NCI-H2107 treated with DMSO at 0.1 percent for 48 hours (cell line): Measurements from ENCODE around the gene TIMP3.

Experiments
- DNase-seq: peaks from one replicate; lab custom pipeline; 2025; ENCODE audit not compliant: unreplicated experiment; lab: John Stamatoyannopoulos, UW

The TIMP3 gene

GRCh38 chr22:32827049-32827602, 25.6 kb downstream of the TIMP3 start:
- no peak for DNase-seq

GRCh38 chr22:32828150-32828549, 26.6 kb downstream of the TIMP3 start:
- no peak for DNase-seq

GRCh38 chr22:32828561-32828960, 27.1 kb downstream of the TIMP3 start:
- no peak for DNase-seq

DNA sequence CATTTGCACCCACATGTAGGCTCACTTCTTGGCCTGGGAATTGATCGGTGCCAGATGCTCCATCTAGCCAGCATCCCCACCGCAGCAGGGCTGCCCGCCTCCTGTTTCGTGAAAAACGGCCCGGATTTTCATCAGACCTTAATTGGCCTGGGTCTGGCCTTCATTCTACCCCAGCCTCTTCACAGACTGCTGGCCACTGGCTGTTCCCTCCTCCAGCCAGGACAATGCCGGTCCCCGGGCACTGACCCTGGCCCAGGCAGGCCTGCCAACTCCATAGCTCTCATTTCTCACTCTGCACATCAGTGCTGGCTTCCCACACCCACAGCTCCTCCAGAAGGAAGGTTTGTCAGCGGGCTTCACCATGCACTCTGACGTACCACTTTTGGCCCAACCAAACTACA, 27.9 kb downstream of the TIMP3 start:
- no peak for DNase-seq

DNA sequence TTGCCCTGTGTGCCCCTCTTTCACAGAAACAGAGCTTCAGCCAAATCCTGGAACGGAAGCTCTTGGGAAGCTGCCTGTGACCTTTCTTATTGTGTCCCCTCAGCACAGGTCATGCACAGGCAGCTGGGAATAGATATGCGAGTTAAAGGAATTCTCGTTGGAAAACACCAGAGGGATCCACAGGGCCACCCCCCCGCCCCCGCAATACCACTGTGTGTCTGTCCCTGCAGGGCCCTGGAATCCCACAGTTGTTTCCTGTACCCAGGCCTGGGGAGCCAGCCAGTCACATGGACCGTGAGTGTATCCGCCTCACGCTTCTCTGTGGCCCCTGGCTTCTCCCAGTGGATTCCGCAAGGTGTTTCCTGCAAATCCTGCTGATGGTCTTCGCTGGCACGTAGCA, 29.0 kb downstream of the TIMP3 start:
- no peak for DNase-seq

GRCh38 chr22:32830957-32831356, 29.5 kb downstream of the TIMP3 start:
- DNase-seq = no peak

- no peak for DNase-seq
Measured at GRCh38 chr22:32831584-32831983, 30.1 kb downstream of the TIMP3 start.

DNA sequence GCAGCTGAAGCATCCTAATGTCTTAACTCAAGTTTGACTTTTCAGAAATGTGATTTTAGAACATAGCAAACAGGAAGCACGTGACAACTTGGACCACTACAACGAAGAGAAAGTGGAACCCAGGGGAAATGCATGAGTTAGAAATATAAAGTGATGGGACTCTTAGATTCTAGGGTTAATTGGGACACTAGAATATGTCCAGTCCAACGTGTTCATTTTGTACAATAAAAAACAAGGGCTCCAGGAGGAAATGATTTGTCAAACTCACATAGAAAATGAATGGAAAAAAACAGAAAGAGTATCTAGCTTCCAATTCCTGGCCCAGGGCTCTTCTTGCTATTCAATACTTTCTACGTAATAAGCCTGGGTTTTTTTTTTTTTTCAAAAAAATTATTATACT, 30.7 kb downstream of the TIMP3 start:
- DNase-seq = no peak

GRCh38 chr22:32836280-32837123, 35.0 kb downstream of the TIMP3 start:
- DNase-seq = no peak

DNA sequence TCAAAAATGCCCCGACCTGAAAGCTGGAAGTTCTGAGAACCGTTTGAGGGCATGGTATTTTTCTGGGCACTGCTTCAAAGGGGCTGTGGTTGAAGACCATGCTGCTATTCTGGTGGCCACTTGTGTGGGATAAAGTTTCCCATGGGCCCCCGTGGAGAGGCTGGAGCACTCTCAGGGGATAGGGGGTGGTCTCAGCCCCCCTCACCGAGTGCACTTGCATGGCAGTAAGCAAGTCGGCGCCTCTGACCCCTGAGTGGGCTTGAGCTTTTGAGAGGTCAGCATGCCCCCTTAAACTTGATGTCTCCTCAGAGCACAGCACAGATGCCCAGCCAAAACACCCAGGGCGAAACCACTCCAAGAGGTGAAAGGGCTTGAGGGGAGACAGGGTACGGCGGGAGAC, 35.6 kb downstream of the TIMP3 start:
- no peak for DNase-seq

GRCh38 chr22:32837803-32838202, 36.3 kb downstream of the TIMP3 start:
- DNase-seq = no peak

DNA sequence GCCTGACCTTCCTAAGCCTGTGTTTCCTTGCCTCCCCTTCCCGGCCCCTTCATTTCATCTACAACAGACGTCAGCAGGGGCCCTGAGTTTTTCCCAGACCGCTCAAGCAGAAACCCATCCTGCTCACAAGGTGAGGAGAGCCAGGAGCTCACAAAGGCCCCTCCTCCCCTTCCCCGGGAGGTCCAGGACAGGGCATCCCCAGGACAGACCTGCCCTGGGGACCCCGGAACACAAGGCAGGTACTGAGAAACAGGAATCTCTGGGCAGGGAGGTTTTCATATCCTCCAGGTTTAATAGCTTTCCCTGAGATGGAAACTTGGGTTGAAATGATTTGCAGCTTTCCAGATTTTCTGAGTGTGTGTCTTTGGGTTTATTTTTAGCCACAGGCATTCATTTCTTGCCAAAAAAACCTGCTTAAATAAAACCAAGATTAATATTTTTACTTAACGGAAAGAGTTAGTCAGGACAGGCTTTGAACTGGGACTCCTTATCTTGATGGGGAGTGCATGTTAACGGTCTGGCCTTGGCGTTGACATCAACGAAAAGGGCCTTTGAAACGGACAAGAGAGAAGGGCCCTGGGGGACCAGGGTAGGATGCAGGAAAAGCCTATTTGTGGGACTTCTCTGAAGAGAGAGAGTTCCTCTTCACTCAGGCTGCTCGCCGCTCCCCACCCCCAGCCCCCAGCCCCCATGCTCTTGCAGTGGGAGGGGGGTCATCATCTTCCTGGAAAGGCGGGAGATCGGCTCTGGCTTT, 38.5 kb downstream of the TIMP3 start:
- DNase-seq = no peak

DNA sequence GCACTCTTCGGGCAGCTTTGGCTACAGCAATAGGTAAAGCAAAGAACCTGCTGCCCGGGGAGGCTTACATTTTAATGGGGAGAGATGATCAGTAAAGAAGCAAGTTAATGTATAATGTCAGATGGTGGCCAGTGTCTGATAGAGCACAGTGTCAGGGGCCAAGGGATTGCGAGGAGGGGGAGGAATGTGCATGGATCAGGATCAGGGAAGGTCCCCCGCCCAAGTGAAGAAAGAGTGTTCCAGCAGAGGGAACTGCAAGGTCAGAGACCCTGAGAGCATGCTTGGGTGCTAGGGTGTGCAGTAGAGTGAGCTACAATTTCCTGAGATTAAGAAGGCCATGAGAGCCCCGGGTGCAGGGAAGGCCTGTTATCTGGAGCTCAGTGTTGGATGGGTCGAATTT, 39.7 kb downstream of the TIMP3 start:
- no peak for DNase-seq

GRCh38 chr22:32842486-32842885, 41.0 kb downstream of the TIMP3 start:
- DNase-seq = no peak

DNA sequence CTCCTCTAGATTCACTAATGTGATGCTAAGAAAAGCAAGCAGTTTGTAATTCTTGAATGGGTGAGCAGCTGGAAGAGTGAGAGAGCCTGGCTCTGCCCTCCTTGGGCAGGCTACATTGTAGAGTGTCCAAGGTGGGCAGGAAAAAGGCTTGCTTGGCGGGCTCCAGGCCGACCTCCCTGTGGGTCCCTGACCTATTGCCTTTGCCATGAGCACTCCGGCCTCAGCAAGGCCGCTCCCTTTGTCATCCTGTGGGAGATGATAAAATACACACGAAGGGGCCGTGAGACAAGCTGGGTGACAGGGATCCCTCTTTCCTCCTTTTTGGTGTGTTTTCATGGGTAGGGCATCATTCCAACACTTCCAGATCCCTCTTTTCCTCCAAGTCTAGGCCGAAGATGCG, 41.8 kb downstream of the TIMP3 start:
- no peak for DNase-seq

DNA sequence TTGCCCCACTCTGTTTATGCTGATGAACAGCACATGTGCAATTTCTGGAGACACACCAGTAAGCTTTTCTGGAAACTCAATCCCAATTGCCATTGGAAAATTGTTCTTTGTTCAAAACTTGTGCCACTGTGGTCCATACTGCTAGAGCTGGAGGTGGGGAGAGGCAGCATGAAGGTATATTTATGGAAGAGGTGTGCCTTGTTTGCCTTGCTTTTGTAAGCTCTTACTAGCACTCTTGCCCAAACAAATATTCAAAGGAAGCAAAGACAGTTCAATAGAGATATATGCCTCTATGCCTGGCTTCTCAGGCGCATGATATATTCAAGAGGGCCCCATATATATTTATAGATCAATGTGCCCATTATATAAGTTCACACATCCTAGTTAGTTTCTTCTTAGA, 42.7 kb downstream of the TIMP3 start:
- DNase-seq = no peak

GRCh38 chr22:32846780-32847491, 45.4 kb downstream of the TIMP3 start:
- no peak for DNase-seq

GRCh38 chr22:32848226-32848625, 46.7 kb downstream of the TIMP3 start:
- no peak for DNase-seq

DNA sequence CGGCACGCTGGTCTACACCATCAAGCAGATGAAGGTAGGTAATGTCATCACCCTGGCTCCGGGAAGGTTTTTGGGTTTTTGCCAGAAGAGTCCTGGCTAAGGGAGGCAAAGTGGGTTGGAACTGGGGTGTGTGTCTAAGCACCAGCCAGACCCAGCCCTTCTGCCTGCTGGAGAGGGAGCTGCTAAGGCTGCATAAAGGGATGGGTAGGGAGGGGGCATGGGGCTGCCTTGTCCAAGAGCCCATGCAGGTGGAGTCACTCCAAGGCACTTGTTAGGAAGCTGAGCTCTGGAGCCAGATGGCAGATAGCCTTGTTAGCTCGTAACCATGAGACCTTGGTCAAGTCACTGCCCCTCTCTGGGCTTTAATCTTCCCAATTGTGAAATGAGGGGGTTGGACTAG, 48.0 kb downstream of the TIMP3 start:
- DNase-seq = no peak

DNA sequence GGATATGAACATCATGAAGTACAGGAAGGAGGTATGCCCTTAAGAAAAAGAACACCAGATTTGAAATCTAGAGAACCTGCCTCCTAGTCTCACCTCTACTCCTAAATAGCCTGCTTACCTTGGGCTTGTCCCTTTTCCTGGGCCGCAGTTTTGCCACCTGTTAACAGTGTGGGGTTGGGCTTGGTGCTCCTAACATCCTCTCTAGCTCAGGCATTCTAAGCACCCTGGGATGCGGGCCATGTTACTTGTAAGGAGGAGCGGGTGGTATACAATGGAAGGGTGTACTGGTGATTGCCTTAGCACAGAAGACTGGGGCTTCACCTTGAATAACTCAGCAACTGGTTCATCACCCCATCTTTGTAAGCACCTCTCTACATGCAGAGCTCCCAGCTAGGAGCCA, 48.7 kb downstream of the TIMP3 start:
- no peak for DNase-seq
